HEK293T (cell line): ENCODE measurements around the gene C16orf96.

Source experiments
- ELF4 ChIP-seq: fragments of 450-650 bp; IDR thresholded peaks from 2 replicates; pipeline ENCODE4 v1.6.1; 2017; ENCODE audit warnings: antibody characterized with exemption
- FOXK2 ChIP-seq: fragments of 450-650 bp; IDR thresholded peaks from 2 replicates; pipeline ENCODE4 v1.6.1; 2016; ENCODE audit warnings: mild to moderate bottlenecking
- ZNF384 ChIP-seq: fragments of 450-650 bp; IDR thresholded peaks from 2 replicates; pipeline ENCODE4 v1.6.1; 2016

DNA sequence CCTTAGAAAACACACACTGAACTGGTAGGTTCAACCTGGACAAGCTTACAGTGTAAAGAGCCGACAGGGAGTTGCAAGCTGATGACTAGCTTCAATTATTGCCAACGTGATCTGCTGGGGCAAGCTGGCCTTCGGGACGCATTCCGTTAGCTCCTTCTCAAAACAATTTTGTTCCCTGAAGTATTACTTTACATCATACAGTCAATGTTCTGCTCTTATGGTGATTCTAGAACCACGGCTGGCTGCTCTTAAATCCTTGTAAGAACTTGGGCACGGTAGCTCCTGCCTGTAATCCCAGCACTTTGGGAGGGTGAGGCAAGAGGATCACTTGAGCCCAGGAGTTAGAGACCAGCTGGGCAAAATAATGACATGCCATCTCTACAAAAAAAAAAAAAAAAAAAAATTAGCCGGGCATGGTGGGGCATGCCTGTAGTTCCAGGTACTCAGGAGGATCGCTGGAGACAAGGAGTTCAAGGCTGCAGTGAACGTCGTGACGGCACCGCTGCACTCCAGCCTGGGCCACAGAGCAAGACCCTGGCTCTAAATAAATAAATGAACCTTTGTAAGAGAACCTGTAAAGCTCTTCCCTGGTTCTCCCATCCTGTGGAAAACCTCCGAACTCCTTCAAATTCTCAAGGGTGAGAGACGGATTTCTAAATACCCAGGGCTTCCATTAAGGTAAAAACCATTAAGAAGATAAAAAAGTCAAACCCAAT lies 19.6 kb upstream of the C16orf96 start:
- no peak for TF ChIP-seq ZNF384
- TF ChIP-seq ELF4, result no peak
- no peak for TF ChIP-seq FOXK2
